OCI-LY3 (cell line): Measurements from ENCODE around the gene SPNS3.

ENCODE experiments used
- CTCF ChIP-seq: fragments of 200-600, 300-600 bp; sonication (generic); IDR thresholded peaks from 2 replicates; pipeline ENCODE4 v1.5.1; 2014; ENCODE audit warnings: antibody characterized with exemption, low read length, low read depth
- EZH2phosphoT487 ChIP-seq: fragments of 200-600 bp; shearing (Covaris generic); IDR thresholded peaks from 2 replicates; pipeline ENCODE4 v1.6.1; 2018; ENCODE audit warnings: antibody characterized with exemption, mixed run types, low read depth

DNA sequence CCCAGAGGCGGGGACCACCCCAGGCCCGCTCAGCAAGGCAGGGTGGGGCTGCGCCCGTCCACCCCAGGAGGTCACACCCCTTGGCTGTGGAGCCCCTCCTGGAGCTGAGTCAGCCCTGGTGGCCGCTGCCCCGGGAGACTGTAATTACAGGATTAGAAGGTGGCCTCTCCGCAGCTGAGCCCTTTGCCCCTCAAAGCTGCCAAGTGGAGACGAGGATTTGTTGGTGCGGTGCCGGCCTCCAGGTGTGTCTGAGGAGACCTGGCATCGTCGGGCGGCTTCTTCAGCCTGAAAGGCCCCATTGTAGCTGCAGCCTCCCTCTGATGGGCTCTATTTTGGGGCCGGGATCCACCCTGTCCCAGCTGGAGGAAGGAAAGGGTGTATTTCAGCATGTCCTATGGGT lies 42.3 kb downstream of the SPNS3 start:
- TF ChIP-seq CTCF: no peak
- TF ChIP-seq EZH2phosphoT487: no peak
